Stimulated activated CD4-positive, alpha-beta T cell treated with anti-CD3 and anti-CD28 coated beads, TNF-alpha, amount 100 ng/mL, for 24 hours (primary cell): Measurements from ENCODE around the gene FOXK2.

ENCODE experiments used
- DNase-seq, 3 experiments: peaks; one replicate each; pipeline ENCODE4 v3.0.0-alpha.2; 2020; ENCODE audit warnings: low read depth in 3 of 3

The FOXK2 gene

DNA sequence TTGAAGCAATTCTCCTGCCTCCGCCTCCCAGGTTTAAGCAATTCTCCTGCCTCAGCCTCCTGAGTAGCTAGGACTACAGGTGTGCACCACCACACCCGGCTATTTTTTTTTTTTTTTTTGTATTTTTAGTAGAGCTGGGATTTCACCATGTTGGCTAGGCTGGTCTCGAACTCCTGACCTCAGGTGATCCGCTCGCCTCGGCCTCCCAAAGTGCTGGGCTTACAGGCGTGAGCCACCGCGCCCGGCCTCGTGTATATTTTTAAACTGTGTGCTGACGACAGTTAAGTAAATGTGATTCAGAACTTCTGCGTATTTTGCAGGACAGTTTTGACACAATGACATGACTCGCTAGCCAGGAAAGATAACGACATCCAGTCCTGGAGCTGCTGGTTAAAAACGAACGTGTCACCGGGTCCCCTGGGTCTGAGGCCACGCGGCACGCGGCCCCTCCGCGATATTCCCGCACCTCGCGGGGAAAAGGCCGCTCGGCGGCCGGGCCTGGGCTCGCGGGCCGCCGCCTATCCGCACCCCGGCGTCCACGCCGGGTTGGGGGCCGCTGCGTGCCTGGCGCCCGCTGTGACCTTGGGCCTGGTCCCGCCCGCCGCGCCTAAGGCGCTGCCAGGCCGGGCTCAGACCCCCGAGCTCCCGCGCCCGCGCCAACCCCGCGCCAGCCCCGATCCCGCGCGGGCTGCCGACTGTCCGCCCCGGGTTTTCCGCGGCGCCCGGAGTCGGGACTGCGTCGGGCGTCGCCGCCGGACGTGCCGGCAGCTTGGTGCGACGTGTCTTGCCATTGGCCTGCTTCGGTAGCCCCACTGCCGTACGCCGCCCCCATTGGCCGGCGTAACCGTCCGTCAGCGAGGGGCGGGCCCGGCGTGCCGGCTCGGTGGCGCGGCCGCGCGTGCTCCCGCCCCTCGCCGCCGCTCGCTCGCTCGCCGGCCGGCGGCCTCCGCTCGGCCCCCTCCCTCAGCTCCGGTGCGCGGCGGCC lies at the start of gene FOXK2:
Gene FOXK2 (plus strand): TSS at position 907 of the 985 bp plus-strand sequence. CDS start 157 bp downstream, outside the sequence.
- peak; percentile 80 to 92 (median 90) for DNase-seq

DNA sequence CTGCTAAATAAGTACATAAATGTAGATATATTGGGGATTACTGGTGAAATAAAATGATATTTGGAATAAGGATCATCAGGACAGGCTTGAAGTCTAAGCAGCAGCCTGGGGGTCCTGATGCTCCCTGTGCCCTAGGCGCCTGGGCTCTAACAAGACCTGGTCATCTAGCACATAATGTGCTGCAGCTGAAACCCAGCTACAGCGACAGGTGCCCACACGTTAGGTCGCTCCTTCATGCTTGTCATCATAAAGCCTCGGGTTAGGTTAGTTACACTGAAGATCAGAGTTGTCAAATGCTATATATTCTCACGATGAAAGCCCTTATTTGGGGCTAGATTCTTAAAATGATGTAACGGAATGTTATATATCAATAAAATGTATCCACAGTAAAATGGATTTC lies 49.5 kb upstream of the FOXK2 start:
- DNase-seq, result no peak

DNA sequence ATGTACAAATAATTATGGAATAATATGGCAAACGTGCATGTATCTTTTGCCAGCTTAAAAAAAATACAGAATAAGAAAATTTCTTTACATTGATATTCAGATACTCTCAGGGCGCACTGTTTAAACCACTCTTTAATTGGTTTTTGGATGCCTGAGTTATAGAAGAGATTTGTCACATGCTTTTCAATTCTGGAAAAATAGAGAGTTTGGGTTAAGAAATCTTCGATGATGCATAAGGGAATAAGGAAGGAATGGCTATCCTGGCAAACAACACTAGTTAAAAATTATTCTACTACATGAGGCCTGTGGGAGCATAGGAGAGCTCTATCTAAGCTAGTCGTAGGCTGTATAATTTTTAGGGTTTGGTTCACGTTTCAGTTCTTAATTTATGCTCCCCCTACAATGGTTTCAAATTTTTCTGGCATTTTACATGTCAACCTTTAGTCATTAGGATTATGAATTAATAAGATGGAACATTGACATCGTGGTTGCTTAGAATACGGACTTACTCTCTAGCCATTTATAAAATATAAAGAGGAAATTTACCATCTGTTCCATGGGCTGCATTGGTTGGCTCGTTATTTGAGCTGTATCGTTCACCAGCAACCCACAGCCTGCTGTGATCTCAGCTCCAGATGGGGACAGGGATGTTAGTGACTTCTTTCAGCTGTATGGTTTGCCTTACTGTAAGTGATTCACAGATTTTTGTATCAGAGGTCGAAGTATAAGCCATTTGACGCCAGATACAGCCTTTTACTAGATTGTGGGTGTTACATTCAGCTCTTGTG lies 45.1 kb upstream of the FOXK2 start:
- no peak for DNase-seq

DNA sequence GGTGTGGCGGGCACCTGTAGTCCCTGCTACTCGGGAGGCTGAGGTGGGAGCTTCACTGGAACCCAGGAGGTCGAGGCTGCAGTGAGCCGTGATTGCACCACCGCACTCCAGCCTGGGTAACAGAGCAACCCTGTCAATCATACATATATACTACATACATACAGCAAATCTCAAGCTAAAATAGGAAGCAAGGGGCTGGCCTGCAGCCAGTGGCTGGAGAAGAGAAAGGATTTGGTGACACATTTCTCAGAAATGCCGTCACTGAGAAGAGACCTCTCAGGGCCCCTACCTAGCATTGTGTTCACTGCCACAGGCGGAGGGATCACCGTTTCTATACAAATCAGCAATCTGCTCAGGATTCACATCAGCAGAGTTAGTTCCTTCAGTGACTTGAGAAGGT lies 44.1 kb upstream of the FOXK2 start:
- no peak for DNase-seq

DNA sequence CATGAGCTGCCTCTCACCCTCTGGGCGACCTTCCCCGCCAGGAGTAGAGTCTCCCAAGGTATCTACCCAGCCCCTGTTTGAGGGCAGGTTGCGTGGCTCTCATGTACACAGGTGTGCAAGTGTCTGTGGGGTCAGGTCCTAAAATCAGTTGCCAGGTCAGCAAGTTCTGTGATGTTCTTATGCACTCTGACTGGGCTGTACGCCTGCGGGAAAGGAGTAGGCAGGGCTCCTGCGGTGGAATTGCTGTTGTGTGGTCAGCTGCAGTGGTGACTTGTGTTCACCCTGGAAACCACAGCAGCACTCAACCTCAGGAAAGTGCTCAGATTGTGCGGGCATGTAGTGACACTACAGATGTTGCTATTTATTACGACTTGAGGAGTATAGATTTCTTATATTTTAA lies 41.6 kb upstream of the FOXK2 start:
- DNase-seq, result no peak

DNA sequence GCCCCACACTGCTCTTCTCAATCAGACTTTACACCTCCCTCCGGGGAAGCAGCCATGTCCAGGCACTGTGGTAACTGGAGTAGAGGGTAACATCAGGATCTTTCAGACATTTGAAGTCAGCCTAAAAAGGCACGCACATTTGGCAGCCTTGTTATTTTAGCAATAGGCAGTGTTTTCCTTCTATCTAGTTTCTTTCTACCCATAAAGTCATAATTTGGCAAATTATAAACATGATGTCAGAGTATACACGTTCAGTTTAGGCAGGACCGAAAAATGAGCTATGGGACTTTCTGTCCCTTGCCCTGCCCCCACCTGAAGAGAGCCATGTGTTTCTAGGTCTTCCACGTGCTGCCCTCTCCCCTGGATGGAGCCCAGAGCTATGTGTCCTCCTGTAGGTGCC lies 39.9 kb upstream of the FOXK2 start:
- no peak for DNase-seq

DNA sequence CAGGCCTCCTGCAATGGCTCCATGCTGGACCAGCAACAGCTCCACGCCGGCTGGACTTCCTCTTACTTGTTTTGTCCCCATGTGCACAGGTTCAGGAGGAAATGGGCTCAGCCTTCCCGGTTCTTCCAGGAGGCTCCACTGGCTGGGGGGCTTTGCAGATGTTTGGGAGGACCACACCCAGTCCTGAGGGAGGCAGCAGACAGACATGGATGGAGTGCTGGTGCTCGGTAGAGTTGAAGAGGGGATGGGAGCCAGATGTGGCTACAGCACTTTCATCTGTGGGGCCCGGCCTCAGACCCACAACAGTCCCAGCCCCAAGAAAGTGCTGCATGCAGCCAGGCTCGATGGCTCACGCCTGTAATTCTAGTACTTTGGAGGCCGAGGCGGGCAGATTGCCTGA lies 39.2 kb upstream of the FOXK2 start:
- no peak for DNase-seq

DNA sequence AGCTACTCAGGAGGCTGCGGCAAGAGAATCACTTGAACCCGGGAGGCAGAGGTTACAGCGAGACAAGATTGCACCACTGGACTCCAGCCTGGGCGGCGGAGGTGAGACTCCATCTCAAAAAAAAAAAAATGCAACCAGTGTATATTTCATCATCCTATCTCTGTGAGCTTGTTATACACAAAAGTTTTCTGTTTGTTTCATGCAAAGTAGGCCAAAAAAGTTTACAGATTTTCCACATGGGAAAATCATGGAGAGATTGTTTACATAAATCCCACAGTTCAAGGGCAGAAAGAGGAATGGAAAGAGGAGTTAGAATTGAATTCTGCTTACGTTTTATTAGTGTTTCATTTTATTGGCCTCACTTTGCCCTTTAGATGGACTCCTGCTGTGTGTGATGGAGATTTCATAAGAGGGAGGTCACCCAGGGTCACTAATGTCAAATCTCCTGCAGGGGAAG lies 36.3 kb upstream of the FOXK2 start:
- DNase-seq, result no peak

DNA sequence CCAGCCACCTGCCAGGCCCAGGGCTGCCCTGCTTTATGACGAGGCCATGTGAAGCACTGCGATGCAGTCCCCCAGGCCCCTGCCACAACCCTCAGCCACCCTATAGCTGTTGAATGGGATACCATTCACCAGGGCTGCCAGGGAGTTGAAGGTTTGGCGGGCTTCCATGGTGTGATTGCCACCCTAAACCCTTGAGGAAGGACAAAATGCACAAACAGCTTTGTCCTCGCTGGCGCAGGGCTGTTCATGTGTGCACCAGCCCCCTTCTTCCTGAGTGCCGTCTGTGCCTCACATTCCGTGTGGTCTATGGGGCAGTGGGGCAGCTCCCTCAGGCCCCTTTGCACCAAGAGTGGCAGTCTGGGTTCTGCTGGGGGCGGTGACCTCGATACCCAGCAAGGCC lies 35.7 kb upstream of the FOXK2 start:
- no peak for DNase-seq

DNA sequence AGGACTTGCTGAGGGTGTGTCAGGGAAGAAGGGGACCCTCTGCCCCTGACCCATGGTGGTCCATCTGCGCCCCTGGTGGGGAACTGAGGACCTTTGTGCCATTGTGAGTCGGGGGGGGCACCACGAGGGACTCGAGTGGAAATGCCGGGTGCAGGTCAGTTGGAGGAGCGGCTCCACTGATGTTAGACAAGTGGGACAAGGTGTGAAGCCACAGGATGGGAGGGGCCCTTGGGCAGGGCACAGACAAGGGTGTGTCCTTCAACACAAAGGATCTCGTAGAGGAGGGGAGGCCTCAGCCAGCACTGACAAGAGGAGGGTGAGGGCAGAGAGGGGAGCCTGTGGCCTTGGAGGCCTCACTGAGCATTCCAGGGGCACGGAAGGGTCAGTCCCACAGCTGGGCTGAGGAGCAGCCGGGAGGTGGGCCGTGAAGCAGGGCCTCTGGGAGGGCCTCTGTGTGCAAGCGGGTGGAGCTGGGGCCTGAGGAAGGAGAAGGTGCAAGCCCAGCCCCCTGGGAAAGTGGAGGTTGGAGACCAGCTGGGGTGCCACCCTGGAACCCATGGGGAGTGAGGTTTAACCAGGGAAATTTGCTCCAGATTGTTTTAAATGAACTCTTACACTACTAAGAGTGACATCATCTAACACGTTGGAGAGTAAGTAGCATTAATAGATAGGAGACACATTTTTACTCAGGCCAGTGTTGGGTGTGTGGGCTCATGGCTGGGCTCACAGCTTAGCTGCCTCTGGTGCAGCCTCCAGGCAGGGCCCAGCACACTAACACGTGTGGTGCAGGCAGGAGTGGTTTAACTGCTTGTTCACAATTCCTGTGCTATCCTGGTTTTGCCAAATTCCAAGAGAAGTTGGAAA lies 33.1 kb upstream of the FOXK2 start:
- no peak for DNase-seq

DNA sequence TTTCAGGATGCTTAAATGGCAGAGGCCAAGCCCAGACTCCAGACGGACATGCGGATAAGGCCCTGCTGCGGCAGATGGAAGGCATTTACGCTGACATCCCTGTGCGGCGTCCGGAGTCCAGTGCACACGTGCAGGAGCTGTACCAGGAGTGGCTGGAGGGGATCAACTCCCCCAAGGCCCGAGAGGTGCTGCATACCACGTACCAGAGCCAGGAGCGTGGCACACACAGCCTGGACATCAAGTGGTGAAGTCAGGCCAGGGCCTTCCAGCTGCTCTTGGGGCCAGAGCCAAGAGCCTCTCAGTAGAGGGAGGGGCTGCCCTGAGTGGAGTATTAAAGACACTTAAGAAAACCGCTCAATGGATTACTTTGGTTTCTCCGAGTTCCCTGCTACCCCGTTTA lies 31.6 kb upstream of the FOXK2 start:
- no peak for DNase-seq

DNA sequence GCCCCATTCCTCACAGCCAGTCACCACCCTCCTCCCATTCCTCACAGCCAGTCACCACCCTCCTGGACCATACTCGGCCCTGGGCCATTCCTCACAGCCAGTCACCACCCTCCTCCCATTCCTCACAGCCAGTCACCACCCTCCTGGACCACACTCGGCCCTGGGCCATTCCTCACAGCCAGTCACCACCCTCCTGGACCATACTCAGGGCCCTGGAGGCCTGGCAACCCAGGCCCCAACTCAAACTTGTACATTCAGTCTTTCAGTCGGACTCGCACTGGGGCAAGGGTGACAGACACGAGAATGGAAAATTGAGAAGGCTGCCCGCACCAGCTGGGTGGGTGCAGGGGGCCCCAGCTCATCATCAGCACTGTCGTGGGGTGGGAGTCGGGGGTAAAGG lies 30.4 kb upstream of the FOXK2 start:
- no peak for DNase-seq

DNA sequence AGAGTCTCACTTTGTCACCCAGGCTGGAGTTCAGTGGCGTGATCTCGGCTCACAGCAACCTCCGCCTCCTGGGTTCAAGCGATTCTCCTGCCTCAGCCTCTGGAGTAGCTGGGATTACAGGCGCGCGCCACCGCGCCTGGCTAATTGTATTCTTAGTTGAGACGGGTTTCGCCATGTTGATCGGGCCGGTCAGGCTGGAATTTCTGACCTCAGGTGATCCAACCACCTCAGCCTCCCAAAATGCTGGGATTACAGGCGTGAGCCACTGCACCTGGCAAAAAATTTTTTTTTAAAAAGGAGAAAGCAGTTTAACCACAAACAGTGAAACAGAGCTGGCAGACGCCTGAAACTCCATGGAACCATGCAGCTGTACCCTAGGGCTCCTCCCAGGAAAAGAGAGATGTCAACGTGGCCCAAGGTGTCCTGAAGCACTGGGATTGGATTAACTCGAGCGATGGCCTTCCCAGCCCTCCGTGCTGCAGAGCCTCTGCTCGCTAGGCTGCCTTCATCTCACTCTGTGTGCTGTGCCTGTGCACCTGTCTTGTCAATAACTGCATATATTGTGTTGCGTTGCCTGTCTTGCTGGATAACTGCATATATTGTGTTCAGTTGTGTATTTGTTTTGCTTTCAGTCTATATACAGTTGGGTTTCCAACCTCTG lies 29.6 kb upstream of the FOXK2 start:
- no peak for DNase-seq

DNA sequence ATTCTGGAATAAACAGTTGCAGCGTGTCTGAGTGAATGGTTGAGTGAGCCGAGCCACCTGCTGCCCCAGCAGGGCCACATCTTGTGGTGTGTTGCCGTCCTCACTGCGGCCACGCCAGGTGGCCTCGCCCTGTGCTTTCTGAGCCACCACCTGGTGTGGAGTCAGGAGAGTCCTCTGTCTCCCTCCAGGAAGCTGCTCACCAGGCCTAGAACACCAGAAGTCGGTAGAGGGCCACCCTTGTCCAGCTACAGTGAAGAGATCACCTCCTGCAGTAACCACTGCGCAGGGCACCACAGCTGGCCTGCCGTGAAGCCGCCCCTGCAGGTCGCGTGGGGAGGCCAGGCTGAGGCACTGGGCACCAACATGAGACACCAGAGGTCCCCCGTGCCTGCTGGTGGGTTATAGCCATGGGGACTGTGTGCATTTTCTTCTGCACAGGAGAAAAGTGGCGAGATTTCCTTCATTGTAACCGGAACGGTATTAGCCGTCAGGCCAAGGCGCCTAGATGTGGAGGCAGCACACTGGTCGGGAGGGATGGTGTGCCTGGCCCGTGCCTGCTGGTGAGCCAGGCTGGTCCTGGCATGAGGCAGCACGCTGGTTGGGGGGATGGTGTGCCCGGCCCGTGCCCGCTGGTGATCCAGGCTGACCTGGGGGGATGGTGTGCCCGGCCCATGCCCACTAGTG lies 28.9 kb upstream of the FOXK2 start:
- no peak for DNase-seq

DNA sequence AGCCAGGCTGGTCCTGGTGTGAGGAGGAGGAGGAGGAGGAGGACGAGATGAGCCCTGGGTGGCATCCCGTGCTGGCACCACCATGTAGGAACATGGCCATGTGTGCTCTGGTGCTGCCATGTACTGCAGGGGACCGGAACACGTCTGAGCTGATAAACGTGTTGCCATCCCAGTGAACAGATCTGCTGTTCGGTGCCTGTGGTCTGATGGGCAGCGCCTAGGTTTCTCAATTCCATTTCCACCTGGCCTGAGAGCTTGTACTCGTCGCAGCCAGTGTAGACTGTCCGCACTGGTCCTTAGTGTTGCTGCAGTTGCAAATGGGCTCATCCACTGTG lies 28.4 kb upstream of the FOXK2 start:
- DNase-seq, result no peak

DNA sequence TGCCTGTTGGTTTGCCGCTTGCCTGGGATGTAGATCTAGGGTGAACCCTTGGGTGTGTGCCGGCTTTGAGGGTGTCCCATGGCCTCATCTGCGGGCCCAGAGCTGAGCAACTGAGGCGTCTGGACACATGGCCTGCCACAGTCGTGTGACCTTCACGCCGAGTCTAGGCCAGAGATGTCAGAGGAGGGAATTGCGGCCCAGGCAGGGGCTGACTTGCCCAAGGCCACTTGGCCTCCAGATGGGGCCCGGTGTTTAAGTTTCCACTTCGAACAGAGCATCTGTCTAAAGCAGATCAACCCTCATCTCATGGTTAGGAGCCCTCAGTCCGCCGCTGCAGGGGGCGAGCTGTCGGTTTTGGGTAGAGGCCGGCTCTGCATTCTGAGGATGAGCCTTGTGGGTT lies 28.0 kb upstream of the FOXK2 start:
- DNase-seq, result no peak

DNA sequence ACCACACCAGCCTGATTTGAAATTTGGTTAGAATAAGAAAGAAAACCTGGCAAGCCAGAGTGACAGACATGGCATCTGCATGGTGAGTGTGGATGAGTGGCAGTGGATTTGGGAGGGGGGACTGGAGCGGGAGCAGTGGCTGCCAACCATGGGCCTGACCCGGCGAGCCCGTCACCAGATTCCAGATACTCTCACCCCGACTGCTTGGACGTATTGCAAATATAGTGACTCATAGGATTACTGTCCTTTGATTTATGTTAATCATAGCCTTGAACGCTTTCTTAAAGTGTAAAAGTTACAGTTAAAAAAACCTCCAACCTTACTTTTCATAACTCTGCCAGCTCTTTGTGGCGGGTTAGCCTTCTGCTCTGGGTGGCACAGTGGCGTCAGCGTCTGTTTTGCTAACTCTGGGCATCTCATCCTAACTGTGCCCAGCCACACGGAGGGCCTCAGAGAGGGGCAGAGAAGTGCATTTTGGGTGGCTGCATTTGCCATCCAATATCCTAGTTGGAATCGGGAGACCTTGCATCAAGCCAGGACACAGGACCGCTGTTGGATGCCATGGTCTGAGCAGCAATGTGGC lies 26.8 kb upstream of the FOXK2 start:
- DNase-seq, result no peak

DNA sequence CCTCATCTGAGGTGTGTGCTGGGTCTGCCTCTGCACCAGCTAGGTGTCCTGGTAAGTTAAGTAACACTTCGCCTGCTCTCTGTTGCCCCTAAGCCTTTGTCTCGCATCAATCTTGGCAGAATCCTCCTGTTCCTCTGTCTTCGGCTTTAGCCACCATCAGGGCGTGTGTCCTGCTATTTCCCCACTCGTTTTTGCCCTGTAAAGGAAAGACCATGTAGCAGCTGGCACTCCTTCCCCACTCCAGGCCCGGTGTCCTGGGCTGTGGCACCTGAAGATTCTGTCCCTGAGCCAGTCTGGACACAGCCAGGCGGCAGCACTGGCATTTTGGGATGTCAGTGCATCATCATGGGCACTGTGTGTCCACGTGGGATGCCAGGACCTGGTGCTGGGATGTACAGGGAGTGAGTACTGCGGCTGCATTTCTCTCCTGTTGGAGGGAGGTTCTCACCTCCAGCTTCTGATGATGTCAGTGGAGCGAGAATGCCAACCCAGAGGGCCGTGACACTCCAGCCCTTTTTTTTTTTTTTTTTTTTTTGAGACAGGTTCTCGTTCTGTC lies 26.2 kb upstream of the FOXK2 start:
- DNase-seq, result no peak

DNA sequence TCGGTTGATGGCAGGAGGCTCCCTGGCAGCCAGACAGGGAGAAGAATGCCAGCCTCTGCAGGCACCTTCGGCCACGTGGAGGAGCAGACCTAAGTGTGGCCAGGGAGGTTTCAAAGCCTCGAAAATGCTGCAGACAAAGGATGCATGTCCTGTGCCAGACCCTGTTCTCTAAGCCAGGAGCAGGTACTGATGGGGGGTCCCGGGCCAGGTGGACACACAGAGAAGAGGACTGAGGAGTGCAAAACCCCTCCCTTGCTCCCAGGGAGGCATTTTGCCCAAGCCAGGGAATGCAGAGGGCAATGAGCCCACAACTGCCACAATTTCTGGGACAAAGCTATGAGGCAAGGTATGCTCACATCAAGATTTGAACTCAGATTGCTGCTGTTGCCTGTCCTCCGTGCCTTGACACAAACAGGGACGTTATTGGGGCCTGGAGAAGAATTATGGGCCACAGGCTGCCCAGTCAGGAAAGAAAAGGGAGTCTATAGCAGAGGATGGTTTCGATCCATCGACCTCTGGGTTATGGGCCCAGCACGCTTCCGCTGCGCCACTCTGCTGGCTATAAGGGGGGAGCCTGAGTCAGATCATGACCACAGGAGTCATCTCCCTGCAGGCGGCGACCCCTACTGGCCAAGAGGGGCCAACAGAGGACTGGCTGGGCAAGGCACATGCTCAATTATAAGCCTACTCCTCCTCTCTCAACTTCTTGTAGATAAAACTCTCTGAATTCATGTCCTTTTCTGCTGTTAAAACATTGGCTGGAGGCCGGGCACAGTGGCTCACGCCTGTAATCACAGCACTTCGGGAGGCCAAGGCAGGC lies 25.1 kb upstream of the FOXK2 start:
- DNase-seq, result peak; percentile 76 to 81 (median 77)
